Measurements from ENCODE around the gene RPS16. TPM values are rescaled to one million over a fixed set of nuclear protein-coding genes. Genes with fewer than 3 reads are reported as not detected.
A peak's percentile ranks its signal among the peaks of the same experiment; 100 is the strongest.

The RPS16 gene
- total RNA-seq (100 to 1,000 TPM; 109 to 111 TPM), polyA plus RNA-seq (1,000 to 10,000 TPM in 1 of 2 donors, 100 to 1,000 TPM in 1; 324 to 1,094 TPM)

GRCh38 chr19:39435499-39436349 lies at the start of gene RPS16:
RPS16 (minus strand) TSS chr19:39435949; CDS start chr19:39435895, 54 bp downstream.
- TF ChIP-seq GABPA (IDR thresholded peaks at IDR 0.05 in 1 of 2, conservative IDR thresholded peaks at IDR 0.05 in 1 of 2) (peak; percentile 82 to 98), HNF4G (IDR thresholded peaks at IDR 0.05) (no peak), RAD21 (IDR thresholded peaks at IDR 0.05) (peak in 1 of 2 donors; percentile 50), CTCF (IDR thresholded peaks at IDR 0.05; ENCODE audit: low read depth, low read length, missing input control) (no peak), FOXA1 (IDR thresholded peaks at IDR 0.05) (peak; percentile 51), EGR1 (IDR thresholded peaks at IDR 0.05; ENCODE audit: low read depth in 2 of 2) (peak in 1 of 2 donors; percentile 75), RXRA (IDR thresholded peaks at IDR 0.05) (peak; percentile 33 to 44), FOXA2 (IDR thresholded peaks at IDR 0.05) (peak; percentile 10), YY1 (IDR thresholded peaks at IDR 0.05) (peak; percentile 93), TAF1 (conservative IDR thresholded peaks at IDR 0.05) (peak; percentile 99), ZBTB33 (IDR thresholded peaks at IDR 0.05) (peak; percentile 98), HNF4A (conservative IDR thresholded peaks at IDR 0.05) (peak; percentile 8 to 32), NR2F2 (IDR thresholded peaks at IDR 0.05) (peak; percentile 33), SP1 (IDR thresholded peaks at IDR 0.05) (peak; percentile 71), REST (IDR thresholded peaks at IDR 0.05) (peak; percentile 93), JUND (IDR thresholded peaks at IDR 0.05) (no peak)
- TF ChIP-seq, protein P1, sequence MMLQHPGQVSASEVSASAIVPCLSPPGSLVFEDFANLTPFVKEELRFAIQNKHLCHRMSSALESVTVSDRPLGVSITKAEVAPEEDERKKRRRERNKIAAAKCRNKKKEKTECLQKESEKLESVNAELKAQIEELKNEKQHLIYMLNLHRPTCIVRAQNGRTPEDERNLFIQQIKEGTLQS (IDR thresholded peaks at IDR 0.05): no peak
- TF ChIP-seq, protein P2, sequence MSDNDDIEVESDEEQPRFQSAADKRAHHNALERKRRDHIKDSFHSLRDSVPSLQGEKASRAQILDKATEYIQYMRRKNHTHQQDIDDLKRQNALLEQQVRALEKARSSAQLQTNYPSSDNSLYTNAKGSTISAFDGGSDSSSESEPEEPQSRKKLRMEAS (IDR thresholded peaks at IDR 0.05): peak; percentile 88
- Histone ChIP-seq H3K27ac (ENCODE audit: low read depth in 1 of 2, low read length in 2 of 2) (peak within 1 kb of the TSS; percentile 79 to 81), H3K27me3 (ENCODE audit: control insufficient read depth in 4 of 4, insufficient read depth in 4 of 4, low read length in 3 of 4) (no peaks in the 10 kb centered on the region), H3K4me1 (ENCODE audit: control insufficient read depth in 4 of 4, insufficient read depth in 4 of 4, low read length in 3 of 4) (peaks cover 4 to 32% (median 17%) of the 10 kb centered on the region in 4 donors), H3K4me3 (ENCODE audit: low read depth in 1 of 3, low read length in 3 of 3) (peak within 1 kb of the TSS; percentile 77 to 90 (median 81)), H3K9ac (ENCODE audit: low read depth in 1 of 2, low read length in 2 of 2) (peak within 1 kb of the TSS; percentile 86 to 91), H3K36me3 (ENCODE audit: control insufficient read depth in 4 of 4, insufficient read depth in 3 of 4, low read depth in 1 of 4, low read length in 3 of 4) (peaks cover 15 to 24% (median 17%) of the 10 kb centered on the region in 4 donors), H3K9me3 (ENCODE audit: control insufficient read depth in 4 of 4, low read length in 3 of 4) (no peaks in the 10 kb centered on the region)
- DNase-seq (ENCODE audit: low spot score): peak; percentile 98
- under 1% methylated on average over 61 of the region's 61 CpGs for WGBS

Data from liver (tissue), 9 donors.